Kidney capillary endothelial cell (primary cell): ENCODE results near the gene SAXO1.

ENCODE experiments used
- DNase-seq: peaks from one replicate; pipeline ENCODE4 v3.0.0-alpha.2; 2018; ENCODE audit warnings: low spot score

SAXO1 gene

GRCh38 chr9:18910916-18911315, 122.1 kb downstream of the SAXO1 start:
- DNase-seq, result no peak

- no peak for DNase-seq
These were observed 122.6 kb downstream of the SAXO1 start for GRCh38 chr9:18910435-18910834.

GRCh38 chr9:18909140-18910018, 123.6 kb downstream of the SAXO1 start:
- no peak for DNase-seq

- DNase-seq, result no peak
These were observed 124.9 kb downstream of the SAXO1 start for GRCh38 chr9:18907927-18908625.

- peak; percentile 36 for DNase-seq
These were observed 126.2 kb downstream of the SAXO1 start for GRCh38 chr9:18906656-18907395.

- DNase-seq, result no peak
These were observed 127.0 kb downstream of the SAXO1 start for GRCh38 chr9:18905883-18906629.

- peak; percentile 58 for DNase-seq
These were observed 127.8 kb downstream of the SAXO1 start for GRCh38 chr9:18905028-18905882.

- DNase-seq, result no peak
These were observed 129.6 kb downstream of the SAXO1 start for GRCh38 chr9:18903450-18903849.

- no peak for DNase-seq
These were observed 136.4 kb downstream of the SAXO1 start for GRCh38 chr9:18896531-18897179.

- DNase-seq, result no peak
These were observed 137.0 kb downstream of the SAXO1 start for GRCh38 chr9:18896004-18896403.

- no peak for DNase-seq
These were observed 139.5 kb downstream of the SAXO1 start for GRCh38 chr9:18893491-18893890.

- DNase-seq, result no peak
These were observed 140.0 kb downstream of the SAXO1 start for GRCh38 chr9:18893046-18893445.

GRCh38 chr9:18891946-18892670, 140.9 kb downstream of the SAXO1 start:
- no peak for DNase-seq

GRCh38 chr9:18890372-18890771, 142.6 kb downstream of the SAXO1 start:
- no peak for DNase-seq

- DNase-seq, result no peak
These were observed 143.5 kb downstream of the SAXO1 start for GRCh38 chr9:18889550-18889949.

- DNase-seq, result no peak
These were observed 144.7 kb downstream of the SAXO1 start for GRCh38 chr9:18888290-18888689.

- no peak for DNase-seq
These were observed 145.5 kb downstream of the SAXO1 start for GRCh38 chr9:18887546-18887945.

- DNase-seq, result no peak
These were observed 151.3 kb downstream of the SAXO1 start for GRCh38 chr9:18881758-18882157.

- no peak for DNase-seq
These were observed 155.0 kb downstream of the SAXO1 start for GRCh38 chr9:18877984-18878383.
